VCaP (cell line): ENCODE results near the gene PTPRN2.

Source experiments
- H3K27ac ChIP-seq: fragments of 450-650 bp; 2 replicates; pipeline ENCODE4 v1.5.1; 2017
- TF ChIP-seq, protein P1 (sequence below): fragments of 450-650 bp; conservative IDR thresholded peaks from 2 replicates; pipeline ENCODE4 v1.5.1; 2017; ENCODE audit warnings: mild to moderate bottlenecking, moderate library complexity

Gene PTPRN2

DNA sequence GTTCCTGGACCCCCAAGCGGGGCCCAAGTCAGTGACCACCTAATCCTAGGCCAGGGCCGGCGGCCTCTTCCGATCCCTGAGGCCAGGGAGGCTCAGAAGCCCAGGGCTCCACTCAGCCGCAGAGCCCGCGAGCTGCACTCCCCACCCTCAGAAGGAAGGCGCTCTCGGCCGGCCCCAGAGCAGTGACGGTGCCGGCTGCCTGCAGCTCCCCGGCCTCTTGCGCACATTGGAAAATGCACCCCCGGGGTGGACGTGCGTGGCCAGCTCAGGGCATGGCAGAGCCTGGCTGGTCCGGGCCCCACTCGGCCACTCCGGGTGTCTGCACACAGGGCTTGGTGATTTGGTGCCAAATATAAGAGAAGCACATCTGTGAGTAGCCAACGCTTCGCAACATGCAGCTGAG, 269.1 kb downstream of the PTPRN2 start:
- H3K27ac ChIP-seq = no peak overlapping the region
- TF ChIP-seq, protein P1, sequence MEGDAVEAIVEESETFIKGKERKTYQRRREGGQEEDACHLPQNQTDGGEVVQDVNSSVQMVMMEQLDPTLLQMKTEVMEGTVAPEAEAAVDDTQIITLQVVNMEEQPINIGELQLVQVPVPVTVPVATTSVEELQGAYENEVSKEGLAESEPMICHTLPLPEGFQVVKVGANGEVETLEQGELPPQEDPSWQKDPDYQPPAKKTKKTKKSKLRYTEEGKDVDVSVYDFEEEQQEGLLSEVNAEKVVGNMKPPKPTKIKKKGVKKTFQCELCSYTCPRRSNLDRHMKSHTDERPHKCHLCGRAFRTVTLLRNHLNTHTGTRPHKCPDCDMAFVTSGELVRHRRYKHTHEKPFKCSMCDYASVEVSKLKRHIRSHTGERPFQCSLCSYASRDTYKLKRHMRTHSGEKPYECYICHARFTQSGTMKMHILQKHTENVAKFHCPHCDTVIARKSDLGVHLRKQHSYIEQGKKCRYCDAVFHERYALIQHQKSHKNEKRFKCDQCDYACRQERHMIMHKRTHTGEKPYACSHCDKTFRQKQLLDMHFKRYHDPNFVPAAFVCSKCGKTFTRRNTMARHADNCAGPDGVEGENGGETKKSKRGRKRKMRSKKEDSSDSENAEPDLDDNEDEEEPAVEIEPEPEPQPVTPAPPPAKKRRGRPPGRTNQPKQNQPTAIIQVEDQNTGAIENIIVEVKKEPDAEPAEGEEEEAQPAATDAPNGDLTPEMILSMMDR = no peak

DNA sequence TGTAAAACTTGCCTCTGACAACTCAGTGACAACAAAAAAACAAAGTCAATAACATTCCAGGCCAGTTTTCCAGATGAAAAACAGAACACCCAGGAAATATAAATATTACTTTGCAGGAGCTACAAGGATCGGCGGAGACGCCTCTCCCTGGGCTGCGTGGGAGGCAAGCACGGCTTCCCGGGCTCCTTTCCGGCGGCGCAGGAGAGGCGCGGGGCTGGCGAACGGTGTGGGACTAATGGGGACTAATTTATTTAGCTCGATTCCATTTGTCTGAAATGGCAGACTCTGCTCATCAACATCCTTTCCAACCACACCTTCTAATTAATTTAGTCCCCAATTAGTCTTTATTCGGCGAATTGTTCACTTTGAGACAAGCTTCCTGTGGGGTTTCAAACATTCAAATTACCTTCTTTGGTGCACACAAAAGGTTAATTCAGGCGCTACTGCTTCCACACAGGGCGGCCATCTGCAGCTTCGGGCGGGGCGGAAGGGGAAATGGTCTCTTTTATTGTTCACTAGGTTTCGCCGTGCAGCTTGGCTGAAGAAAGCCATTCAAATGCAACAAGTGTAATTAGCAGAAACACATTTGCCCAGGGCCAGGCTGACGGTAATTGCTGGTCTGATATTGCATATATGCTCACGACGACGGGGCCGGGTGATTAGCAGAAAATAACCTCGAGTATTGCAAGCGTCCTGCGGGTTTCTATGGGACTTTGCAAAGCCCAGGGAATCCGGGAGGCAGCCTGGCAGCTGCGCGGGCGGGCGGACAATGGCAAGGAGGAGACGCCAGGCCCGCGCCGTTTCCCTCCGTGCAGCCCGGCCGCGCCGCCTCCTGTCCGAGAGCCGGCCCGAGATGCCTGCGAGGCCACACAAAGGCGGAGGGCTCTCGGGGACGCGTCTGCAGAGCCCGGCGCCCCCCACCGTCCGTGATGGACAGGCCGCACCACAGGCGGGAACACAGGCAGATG, 270.1 kb downstream of the PTPRN2 start:
- H3K27ac ChIP-seq = no peak overlapping the region
- TF ChIP-seq, protein P1 = no peak

- H3K27ac ChIP-seq = no peak overlapping the region
- TF ChIP-seq, protein P1 = no peak
Observed at GRCh38 chr7:158316466-158317031, 271.1 kb downstream of the PTPRN2 start.

DNA sequence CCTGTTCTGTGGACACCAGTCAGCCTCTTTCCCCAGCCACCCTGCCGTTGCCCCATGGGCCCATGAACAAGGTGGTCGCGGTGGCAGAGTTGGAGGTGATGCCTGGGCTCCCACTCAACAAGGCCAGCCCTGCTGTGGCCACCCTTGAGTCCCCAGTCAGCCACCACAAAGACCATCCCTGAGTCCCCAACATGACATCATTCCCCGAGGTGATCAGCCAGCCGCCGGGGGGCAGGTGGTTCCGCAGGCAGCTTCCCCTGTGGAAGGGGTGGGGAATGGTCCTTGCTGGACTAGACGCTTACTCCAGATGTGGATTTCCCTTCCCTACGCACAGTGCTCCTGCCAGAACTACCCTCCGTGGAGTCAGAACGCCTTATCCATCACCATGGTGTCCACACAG, 271.7 kb downstream of the PTPRN2 start:
- H3K27ac ChIP-seq = no peak overlapping the region
- TF ChIP-seq, protein P1 = no peak

DNA sequence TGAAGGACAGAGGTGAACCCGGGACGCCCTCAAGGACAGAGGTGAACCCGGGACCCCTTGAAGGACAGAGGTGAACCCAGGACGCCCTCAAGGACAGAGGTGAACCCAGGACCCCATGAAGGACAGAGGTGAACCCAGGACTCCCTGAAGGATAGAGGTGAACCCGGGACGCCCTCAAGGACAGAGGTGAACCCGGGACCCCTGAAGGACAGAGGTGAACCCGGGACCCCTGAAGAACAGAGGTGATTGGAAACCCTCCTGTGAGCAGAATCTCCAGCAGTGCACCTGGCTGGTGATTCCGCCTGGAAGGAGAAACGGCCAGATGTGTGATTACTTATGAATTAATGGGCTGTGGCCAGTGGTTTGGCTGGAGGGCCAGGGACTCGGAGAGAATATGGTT, 272.3 kb downstream of the PTPRN2 start:
- H3K27ac ChIP-seq = no peak overlapping the region
- TF ChIP-seq, protein P1 = no peak

- H3K27ac ChIP-seq = no peak overlapping the region
- TF ChIP-seq, protein P1 = no peak
Observed at GRCh38 chr7:158314394-158314793, 273.2 kb downstream of the PTPRN2 start.

GRCh38 chr7:158313931-158314330, 273.7 kb downstream of the PTPRN2 start:
- TF ChIP-seq, protein P1 = no peak
- H3K27ac ChIP-seq = no peak overlapping the region
